Hematopoietic multipotent progenitor cell treated with erythropoietin and hydrocortisone succinate and interleukin-3 and kit ligand, for 4 days (in vitro differentiated cells): Measurements from ENCODE around the gene IGFBP5.

Experiments
- DNase-seq: peaks from one replicate; pipeline ENCODE4 v3.0.0-alpha.2; 2015

IGFBP5 gene

GRCh38 chr2:216695401-216695821 is at the start of gene IGFBP5:
Gene IGFBP5, minus strand, starts transcription at chr2:216695549. Its CDS starts 774 bp downstream, at chr2:216694775.
- peak; percentile 56 for DNase-seq

GRCh38 chr2:216743781-216744180 is 48.4 kb upstream of the IGFBP5 start:
- DNase-seq: no peak

GRCh38 chr2:216742411-216742810 is 47.1 kb upstream of the IGFBP5 start:
- DNase-seq: no peak

- no peak for DNase-seq
These were observed 45.9 kb upstream of the IGFBP5 start for GRCh38 chr2:216741223-216741593.

GRCh38 chr2:216740557-216741222 is 45.3 kb upstream of the IGFBP5 start:
- DNase-seq: no peak

- DNase-seq: no peak
These were observed 43.7 kb upstream of the IGFBP5 start for GRCh38 chr2:216739035-216739434.

- no peak for DNase-seq
These were observed 42.3 kb upstream of the IGFBP5 start for GRCh38 chr2:216737676-216738075.

GRCh38 chr2:216736326-216736725 is 41.0 kb upstream of the IGFBP5 start:
- no peak for DNase-seq

GRCh38 chr2:216735668-216736067 is 40.3 kb upstream of the IGFBP5 start:
- DNase-seq: no peak

GRCh38 chr2:216735086-216735485 is 39.7 kb upstream of the IGFBP5 start:
- DNase-seq: no peak

- DNase-seq: no peak
These were observed 37.7 kb upstream of the IGFBP5 start for GRCh38 chr2:216733046-216733445.

- DNase-seq: no peak
These were observed 37.0 kb upstream of the IGFBP5 start for GRCh38 chr2:216732334-216732733.

GRCh38 chr2:216731465-216731864 is 36.1 kb upstream of the IGFBP5 start:
- DNase-seq: no peak

- no peak for DNase-seq
These were observed 35.5 kb upstream of the IGFBP5 start for GRCh38 chr2:216730871-216731270.

GRCh38 chr2:216727346-216728122 is 32.2 kb upstream of the IGFBP5 start:
- DNase-seq: no peak

- DNase-seq: no peak
These were observed 28.8 kb upstream of the IGFBP5 start for GRCh38 chr2:216724190-216724589.

- DNase-seq: no peak
These were observed 25.8 kb upstream of the IGFBP5 start for GRCh38 chr2:216721141-216721540.

GRCh38 chr2:216720722-216721121 is 25.4 kb upstream of the IGFBP5 start:
- no peak for DNase-seq

GRCh38 chr2:216717907-216718615 is 22.7 kb upstream of the IGFBP5 start:
- DNase-seq: no peak

GRCh38 chr2:216717491-216717901 is 22.1 kb upstream of the IGFBP5 start:
- no peak for DNase-seq

- no peak for DNase-seq
These were observed 20.8 kb upstream of the IGFBP5 start for GRCh38 chr2:216716109-216716508.

- no peak for DNase-seq
These were observed 20.1 kb upstream of the IGFBP5 start for GRCh38 chr2:216715402-216715974.

GRCh38 chr2:216714376-216714775 is 19.0 kb upstream of the IGFBP5 start:
- DNase-seq: no peak
